Sigmoid colon (tissue), 4 donors: ENCODE data around the gene SPEM2.

Experiments
- EP300 ChIP-seq, 4 donors: sonication (generic); formaldehyde crosslinking; IDR thresholded peaks; one replicate each; pipeline ENCODE4 v1.6.1; 2017; ENCODE audit warnings: antibody characterized with exemption in 4 of 4
- POLR2A ChIP-seq, 2 donors: fragments of 450-650 bp; IDR thresholded peaks; one replicate each; pipeline ENCODE4 v1.6.1; 2016; ENCODE audit warnings: antibody characterized with exemption in 2 of 2, mild to moderate bottlenecking in 2 of 2, moderate library complexity in 2 of 2
- POLR2AphosphoS5 ChIP-seq, 4 donors: sonication (generic); formaldehyde crosslinking; IDR thresholded peaks; one replicate each; pipeline ENCODE4 v1.6.1; 2017; ENCODE audit warnings: antibody characterized with exemption in 4 of 4
- TF ChIP-seq, protein P1 (sequence below), 4 experiments: fragments of 450-650 bp in 3 of 4; fragments of 200-600 bp in 1 of 4; IDR thresholded peaks; one replicate each; pipeline ENCODE4 v1.5.1; 2016 to 2019; ENCODE audit warnings: antibody characterized with exemption in 4 of 4, mild to moderate bottlenecking in 3 of 4, moderate library complexity in 2 of 4

DNA sequence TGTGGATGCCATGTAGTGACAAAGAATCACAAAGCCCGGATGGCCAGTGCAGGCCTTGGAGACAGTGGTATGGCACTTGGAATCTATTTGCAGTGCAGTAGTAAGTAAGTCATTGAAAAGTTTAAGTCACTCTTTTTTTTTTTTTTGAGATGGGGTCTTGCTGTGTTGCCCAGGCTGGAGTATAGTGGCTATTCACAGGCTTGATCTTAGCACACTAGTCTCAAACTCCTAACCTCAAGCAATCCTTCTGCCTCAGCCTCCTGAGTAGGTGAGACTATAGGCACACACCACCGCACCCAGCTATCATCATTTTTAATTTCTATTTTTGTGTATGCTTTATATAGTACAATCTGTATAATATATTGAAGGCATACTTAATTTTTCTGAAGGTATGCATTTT is 26.8 kb upstream of the SPEM2 start:
- TF ChIP-seq POLR2A (IDR thresholded peaks at IDR 0.05) (no peak), EP300 (IDR thresholded peaks at IDR 0.05) (no peak), POLR2AphosphoS5 (IDR thresholded peaks at IDR 0.05) (no peak)
- TF ChIP-seq, protein P1, sequence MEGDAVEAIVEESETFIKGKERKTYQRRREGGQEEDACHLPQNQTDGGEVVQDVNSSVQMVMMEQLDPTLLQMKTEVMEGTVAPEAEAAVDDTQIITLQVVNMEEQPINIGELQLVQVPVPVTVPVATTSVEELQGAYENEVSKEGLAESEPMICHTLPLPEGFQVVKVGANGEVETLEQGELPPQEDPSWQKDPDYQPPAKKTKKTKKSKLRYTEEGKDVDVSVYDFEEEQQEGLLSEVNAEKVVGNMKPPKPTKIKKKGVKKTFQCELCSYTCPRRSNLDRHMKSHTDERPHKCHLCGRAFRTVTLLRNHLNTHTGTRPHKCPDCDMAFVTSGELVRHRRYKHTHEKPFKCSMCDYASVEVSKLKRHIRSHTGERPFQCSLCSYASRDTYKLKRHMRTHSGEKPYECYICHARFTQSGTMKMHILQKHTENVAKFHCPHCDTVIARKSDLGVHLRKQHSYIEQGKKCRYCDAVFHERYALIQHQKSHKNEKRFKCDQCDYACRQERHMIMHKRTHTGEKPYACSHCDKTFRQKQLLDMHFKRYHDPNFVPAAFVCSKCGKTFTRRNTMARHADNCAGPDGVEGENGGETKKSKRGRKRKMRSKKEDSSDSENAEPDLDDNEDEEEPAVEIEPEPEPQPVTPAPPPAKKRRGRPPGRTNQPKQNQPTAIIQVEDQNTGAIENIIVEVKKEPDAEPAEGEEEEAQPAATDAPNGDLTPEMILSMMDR (IDR thresholded peaks at IDR 0.05) = no peak
